Measurements from ENCODE around the gene LMNA. TPM values are rescaled to one million over a fixed set of nuclear protein-coding genes. Genes with fewer than 3 reads are reported as not detected.

LMNA gene
- total RNA-seq, 1 donor from 2014 or later, result 20.5 TPM

- H3F3A ChIP-seq (ENCODE audit: low read depth), result peaks cover 90% of the 10 kb centered on the region
- H2AFZ ChIP-seq (replicated peaks), result no peak within 1 kb of the TSS
- H3K36me3 ChIP-seq, result no peaks in the 10 kb centered on the region
- peak within 1 kb of the TSS; percentile 94 for H3K9ac ChIP-seq
- DNase-seq (ENCODE audit: low spot score), result peak; percentile 98
- peak within 1 kb of the TSS; percentile 99 for H3K27ac ChIP-seq
- no peaks in the 10 kb centered on the region for H3K9me3 Mint-ChIP-seq
- peaks cover 58% of the 10 kb centered on the region for H3K4me1 ChIP-seq
- peak within 1 kb of the TSS; percentile 99 for H3K4me3 ChIP-seq
- no peaks in the 10 kb centered on the region for H3K27me3 ChIP-seq
- H4K20me1 ChIP-seq (ENCODE audit: low read depth), result peaks cover 81% of the 10 kb centered on the region
- H3K27ac Mint-ChIP-seq, result peak within 1 kb of the TSS; percentile 99
- H3K4me2 ChIP-seq, result peak within 1 kb of the TSS; percentile 99
- no peaks in the 10 kb centered on the region for H3K9me3 ChIP-seq (ENCODE audit: low read depth)
- H3K4me3 Mint-ChIP-seq, result peak within 1 kb of the TSS; percentile 100
- peaks cover 22% of the 10 kb centered on the region for H3K36me3 Mint-ChIP-seq
- peaks cover 69% of the 10 kb centered on the region for H3K4me1 Mint-ChIP-seq
- TF ChIP-seq EZH2phosphoT487 (IDR thresholded peaks at IDR 0.05) (no peak), EZH2 (IDR thresholded peaks at IDR 0.05) (no peak)
- TF ChIP-seq, protein P1, sequence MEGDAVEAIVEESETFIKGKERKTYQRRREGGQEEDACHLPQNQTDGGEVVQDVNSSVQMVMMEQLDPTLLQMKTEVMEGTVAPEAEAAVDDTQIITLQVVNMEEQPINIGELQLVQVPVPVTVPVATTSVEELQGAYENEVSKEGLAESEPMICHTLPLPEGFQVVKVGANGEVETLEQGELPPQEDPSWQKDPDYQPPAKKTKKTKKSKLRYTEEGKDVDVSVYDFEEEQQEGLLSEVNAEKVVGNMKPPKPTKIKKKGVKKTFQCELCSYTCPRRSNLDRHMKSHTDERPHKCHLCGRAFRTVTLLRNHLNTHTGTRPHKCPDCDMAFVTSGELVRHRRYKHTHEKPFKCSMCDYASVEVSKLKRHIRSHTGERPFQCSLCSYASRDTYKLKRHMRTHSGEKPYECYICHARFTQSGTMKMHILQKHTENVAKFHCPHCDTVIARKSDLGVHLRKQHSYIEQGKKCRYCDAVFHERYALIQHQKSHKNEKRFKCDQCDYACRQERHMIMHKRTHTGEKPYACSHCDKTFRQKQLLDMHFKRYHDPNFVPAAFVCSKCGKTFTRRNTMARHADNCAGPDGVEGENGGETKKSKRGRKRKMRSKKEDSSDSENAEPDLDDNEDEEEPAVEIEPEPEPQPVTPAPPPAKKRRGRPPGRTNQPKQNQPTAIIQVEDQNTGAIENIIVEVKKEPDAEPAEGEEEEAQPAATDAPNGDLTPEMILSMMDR (IDR thresholded peaks at IDR 0.05), result no peak
- peaks cover 93% of the 10 kb centered on the region for H3K79me2 ChIP-seq (ENCODE audit: low read depth)
- peaks cover 11% of the 10 kb centered on the region for H3K27me3 Mint-ChIP-seq (ENCODE audit: insufficient read depth, low read depth)
Observed at GRCh38 chr1:156082309-156083091, 32.0 kb upstream of the LMNA start, which contains the start of gene MEX3A. TSS of gene MEX3A (minus strand) at chr1:156082465. CDS start at chr1:156081998, 467 bp downstream.

- Histone ChIP-seq H3K27ac (peak overlapping the region; percentile 99), H3K4me2 (peak overlapping the region; percentile 99), H3K4me1 (peaks cover 42% of the 10 kb centered on the region), H3K4me3 (peak overlapping the region; percentile 99), H4K20me1 (ENCODE audit: low read depth) (peaks cover 81% of the 10 kb centered on the region), H3K79me2 (ENCODE audit: low read depth) (peaks cover 93% of the 10 kb centered on the region), H2AFZ (replicated peaks) (no peak overlapping the region), H3K27me3 (no peaks in the 10 kb centered on the region), H3K9me3 (ENCODE audit: low read depth) (no peaks in the 10 kb centered on the region), H3K9ac (peak overlapping the region; percentile 41), H3K36me3 (no peaks in the 10 kb centered on the region), H3F3A (ENCODE audit: low read depth) (peaks cover 77% of the 10 kb centered on the region)
- Mint-ChIP-seq H3K27me3 (ENCODE audit: insufficient read depth, low read depth) (peaks cover 6% of the 10 kb centered on the region), H3K4me3 (peak overlapping the region; percentile 100), H3K9me3 (no peaks in the 10 kb centered on the region), H3K27ac (peak overlapping the region; percentile 98), H3K4me1 (peaks cover 56% of the 10 kb centered on the region), H3K36me3 (peaks cover 12% of the 10 kb centered on the region)
- peak; percentile 39 for DNase-seq (ENCODE audit: low spot score)
- no peak for TF ChIP-seq EZH2phosphoT487 (IDR thresholded peaks at IDR 0.05)
- TF ChIP-seq, protein P1 (IDR thresholded peaks at IDR 0.05), result no peak
- no peak for TF ChIP-seq EZH2 (IDR thresholded peaks at IDR 0.05)
Observed at GRCh38 chr1:156083800-156084790, 30.4 kb upstream of the LMNA start.

GRCh38 chr1:156086256-156086662, 28.3 kb upstream of the LMNA start:
- Histone ChIP-seq H3K79me2 (ENCODE audit: low read depth) (peaks cover 93% of the 10 kb centered on the region), H3K27ac (peak overlapping the region; percentile 79), H3K4me1 (peaks cover 36% of the 10 kb centered on the region), H2AFZ (replicated peaks) (no peak overlapping the region), H3K4me2 (peak overlapping the region; percentile 99), H3K9ac (no peak overlapping the region), H3K4me3 (peak overlapping the region; percentile 29), H3K9me3 (ENCODE audit: low read depth) (no peaks in the 10 kb centered on the region), H3K27me3 (no peaks in the 10 kb centered on the region), H4K20me1 (ENCODE audit: low read depth) (peaks cover 84% of the 10 kb centered on the region), H3K36me3 (no peaks in the 10 kb centered on the region), H3F3A (ENCODE audit: low read depth) (peaks cover 72% of the 10 kb centered on the region)
- Mint-ChIP-seq H3K9me3 (no peaks in the 10 kb centered on the region), H3K27me3 (ENCODE audit: insufficient read depth, low read depth) (peaks cover 4% of the 10 kb centered on the region), H3K4me1 (peaks cover 58% of the 10 kb centered on the region), H3K36me3 (peaks cover 12% of the 10 kb centered on the region), H3K27ac (peak overlapping the region; percentile 59), H3K4me3 (peak overlapping the region; percentile 100)
- TF ChIP-seq, protein P1 (IDR thresholded peaks at IDR 0.05), result no peak
- TF ChIP-seq EZH2phosphoT487 (IDR thresholded peaks at IDR 0.05) (no peak), EZH2 (IDR thresholded peaks at IDR 0.05) (no peak)
- peak; percentile 83 for DNase-seq (ENCODE audit: low spot score)
